H1 (cell line): ENCODE measurements around the gene KARS1. TPM values are rescaled to one million over a fixed set of nuclear protein-coding genes. Genes with fewer than 3 reads are reported as not detected.

ENCODE experiments used
- ATF3 ChIP-seq: IDR thresholded peaks from 2 replicates; pipeline ENCODE4 v1.6.1; 2011; ENCODE audit warnings: low read depth, mild to moderate bottlenecking, low read length; ENCODE audit not compliant: insufficient read depth
- CEBPB ChIP-seq: IDR thresholded peaks from 2 replicates; pipeline ENCODE4 v1.6.1; 2012; ENCODE audit warnings: low read depth, low read length
- CHD2 ChIP-seq: IDR thresholded peaks from 2 replicates; pipeline ENCODE4 v1.6.1; 2012; ENCODE audit warnings: low read length, improper control_type of control experiment
- CTCF ChIP-seq, 3 experiments: IDR thresholded peaks; 1 replicate in 2 of 3; 2 replicates in 1 of 3; pipeline versions ENCODE4 v1.5.1 to v1.6.1; 2011; ENCODE audit warnings: low read length in 3 of 3, mild to moderate bottlenecking in 3 of 3, inconsistent platforms in 2 of 3, low read depth in 1 of 3, moderate library complexity in 1 of 3; ENCODE audit not compliant: insufficient read depth in 1 of 3; ENCODE audit errors: control extremely low read depth in 1 of 3
- EP300 ChIP-seq, 2 experiments: IDR thresholded peaks; 1 replicate in 1 of 2; 2 replicates in 1 of 2; pipeline ENCODE4 v1.6.1; 2011 to 2012; ENCODE audit warnings: low read depth in 2 of 2, low read length in 2 of 2, mild to moderate bottlenecking in 2 of 2, borderline replicate concordance in 1 of 2, inconsistent platforms in 1 of 2, moderate library complexity in 1 of 2
- HDAC2 ChIP-seq, 2 experiments: fragments of 300-600 bp in 1 of 2; sonication (generic) in 1 of 2; IDR thresholded peaks; 2 replicates each; pipeline ENCODE4 v1.6.1; 2011 to 2012; ENCODE audit warnings: low read depth in 2 of 2, low read length in 2 of 2, mild to moderate bottlenecking in 2 of 2, moderate library complexity in 2 of 2, borderline replicate concordance in 1 of 2, inconsistent platforms in 1 of 2
- HDAC6 ChIP-seq: IDR thresholded peaks from one replicate; pipeline ENCODE4 v1.7.1; 2012; ENCODE audit warnings: low read depth, mild to moderate bottlenecking, inconsistent platforms, low read length, moderate library complexity
- JUN ChIP-seq: IDR thresholded peaks from 2 replicates; pipeline ENCODE4 v1.6.1; 2011; ENCODE audit warnings: low read depth, mild to moderate bottlenecking, improper control_type of control experiment, low read length
- POLR2A ChIP-seq, 2 experiments: IDR thresholded peaks; 1 replicate in 1 of 2; 2 replicates in 1 of 2; pipeline ENCODE4 v1.6.1; 2011; ENCODE audit warnings: low read depth in 2 of 2, low read length in 2 of 2, mild to moderate bottlenecking in 2 of 2; ENCODE audit errors: control extremely low read depth in 1 of 2
- POLR2AphosphoS5 ChIP-seq: IDR thresholded peaks from 2 replicates; pipeline ENCODE4 v1.6.1; 2011; ENCODE audit warnings: low read depth, low read length
- POU5F1 ChIP-seq: IDR thresholded peaks from 2 replicates; pipeline ENCODE4 v1.6.1; 2011; ENCODE audit warnings: low read depth, mild to moderate bottlenecking, low read length, moderate library complexity
- RAD21 ChIP-seq, 2 experiments: IDR thresholded peaks in 1 of 2; conservative IDR thresholded peaks in 1 of 2; 2 replicates each; pipeline ENCODE4 v1.6.1; 2011; ENCODE audit warnings: low read depth in 2 of 2, low read length in 2 of 2, improper control_type of control experiment in 1 of 2, inconsistent platforms in 1 of 2, mild to moderate bottlenecking in 1 of 2, moderate library complexity in 1 of 2
- RBBP5 ChIP-seq: IDR thresholded peaks from 2 replicates; pipeline ENCODE4 v1.7.1; 2012; ENCODE audit warnings: low read depth, mild to moderate bottlenecking, inconsistent platforms, low read length, moderate library complexity, borderline replicate concordance
- SAP30 ChIP-seq: fragments of 300-600 bp; sonication (generic); IDR thresholded peaks from 2 replicates; pipeline ENCODE4 v1.7.1; 2012; ENCODE audit warnings: low read length, moderate library complexity, mild to moderate bottlenecking, inconsistent platforms; ENCODE audit not compliant: insufficient read depth, insufficient replicate concordance
- SIX5 ChIP-seq: IDR thresholded peaks from 2 replicates; pipeline ENCODE4 v1.6.1; 2011; ENCODE audit warnings: mild to moderate bottlenecking, low read depth, low read length
- SUZ12 ChIP-seq: fragments of 200-600 bp; sonication (generic); IDR thresholded peaks from 2 replicates; pipeline ENCODE4 v1.6.1; 2012; ENCODE audit warnings: mild to moderate bottlenecking, inconsistent platforms, low read length, moderate library complexity, mixed read lengths
- TBP ChIP-seq: IDR thresholded peaks from 2 replicates; pipeline ENCODE4 v1.6.1; 2011; ENCODE audit warnings: low read depth, low read length, improper control_type of control experiment
- YY1 ChIP-seq: IDR thresholded peaks from 2 replicates; pipeline ENCODE4 v1.6.1; 2011; ENCODE audit warnings: low read depth, mild to moderate bottlenecking, low read length
- ZNF274 ChIP-seq: IDR thresholded peaks from 2 replicates; pipeline ENCODE4 v1.7.0; 2012; ENCODE audit warnings: low read length, borderline replicate concordance; ENCODE audit errors: extremely low read depth
- polyA plus RNA-seq, 7 experiments: library from polyadenylated mRNA; depleted of rRNA in 3 of 7; stranded (reverse) in 5 of 7; unstranded in 2 of 7; fragments of >200 nt in 5 of 7; fragments of 200-250 nt in 2 of 7; gene quantifications; 1 replicate in 5 of 7; 2 replicates in 1 of 7; 4 replicates in 1 of 7; pipeline versions ENCODE4 v1.2.1 to v1.2.3, GENCODE V29; 2011 to 2013; ENCODE audit warnings: missing spikeins in 2 of 7, mixed read lengths in 2 of 7
- total RNA-seq: library from RNA; stranded (reverse); fragmentation: NEBNext Ultra II Directional; extraction: Animal tissue kit (Norgen Biotek cat#: 25700); gene quantifications from 2 replicates; pipeline ENCODE4 v1.2.1, GENCODE V29; 2021

KARS1 gene
- total and polyA plus RNA-seq, 2 of the 8 experiments (the other 6 are each of a cell fraction or from before 2014, with no cell fraction given) = 97.5 to 221 TPM

GRCh38 chr16:75647492-75648264 lies at the start of gene KARS1, which contains the start of gene TERF2IP (continued):
- TF ChIP-seq RAD21 (IDR thresholded peaks at IDR 0.05 in 1 of 2, conservative IDR thresholded peaks at IDR 0.05 in 1 of 2; ENCODE audit: low read depth in 2 of 2, low read length in 2 of 2) (no peak), CTCF (IDR thresholded peaks at IDR 0.05; ENCODE audit: control extremely low read depth in 1 of 3, insufficient read depth in 1 of 3, low read depth in 1 of 3, low read length in 3 of 3) (no peak), CEBPB (no peak), SAP30 (peak; percentile 65), SIX5 (no peak), HDAC6 (no peak), POLR2AphosphoS5 (peak; percentile 90; the same call in 1 of the 2 replicates), JUN (no peak), HDAC2 (IDR thresholded peaks at IDR 0.05; ENCODE audit: borderline replicate concordance in 1 of 2, low read depth in 2 of 2, low read length in 2 of 2) (0 out of 4 replicates have a peak, but pooled peaks have one; percentile 36 to 60), TBP (peak; percentile 88), RBBP5 (peak; percentile 50; the same call in 1 of the 2 replicates), SUZ12 (no peak), ATF3 (no peak), EP300 (IDR thresholded peaks at IDR 0.05; ENCODE audit: borderline replicate concordance in 1 of 2, low read depth in 2 of 2, low read length in 2 of 2) (no peak), ZNF274 (no peak), YY1 (peak; percentile 97), POLR2A (IDR thresholded peaks at IDR 0.05; ENCODE audit: control extremely low read depth in 1 of 2, low read depth in 2 of 2, low read length in 2 of 2) (peak; percentile 97), CHD2 (peak; percentile 66), POU5F1 (no peak)
